ENCODE results near the gene NEURL2.

DNA sequence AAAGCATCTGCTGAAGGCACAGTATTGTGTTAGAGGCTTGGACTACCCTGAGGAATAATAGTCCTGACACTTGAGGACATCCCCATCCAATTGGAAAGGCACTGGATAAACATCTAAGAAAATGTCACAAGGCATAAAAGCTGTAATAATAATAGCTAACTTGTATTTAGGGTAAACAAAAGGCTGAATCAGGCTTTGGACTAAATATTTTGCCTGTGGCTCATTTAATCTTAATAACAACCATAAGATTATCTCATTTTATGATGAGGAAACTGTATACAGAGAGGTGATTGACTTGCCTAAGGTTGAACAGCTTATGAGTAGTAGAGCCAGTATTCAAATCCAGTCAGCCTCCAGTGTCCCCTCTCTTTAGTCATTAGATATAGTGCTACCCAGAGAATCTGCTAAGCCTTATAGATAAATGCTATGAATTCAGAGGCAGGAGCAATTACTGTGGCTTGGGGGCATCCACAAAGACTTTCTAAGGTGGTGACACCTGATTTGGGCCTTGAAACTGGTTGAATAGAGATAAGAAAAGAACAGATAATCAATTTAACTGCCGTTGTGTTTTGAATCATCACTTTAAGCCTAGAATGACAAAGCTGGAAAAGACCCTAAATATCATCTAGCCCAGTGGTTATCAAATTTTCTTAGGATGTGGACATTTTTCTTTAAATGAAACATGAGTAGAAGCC, 17.5 kb downstream of the NEURL2 start:
- TF ChIP-seq CTCF (IDR thresholded peaks at IDR 0.05) (no peak), POLR2A (IDR thresholded peaks at IDR 0.05) (no peak), POLR2AphosphoS5 (IDR thresholded peaks at IDR 0.05) (no peak)
